GM21825 (cell line): Measurements from ENCODE around the gene IMP4.
"Not testable (repeated sequence)": the region's sequence is repeated elsewhere in the genome, so short reads cannot be mapped to it uniquely, and the experiment has no call there.

Experiments used
- ATAC-seq: cut with Tn5 transposase; IDR thresholded peaks from one replicate; pipeline ENCODE4 v1.9.1; 2021; ENCODE audit warnings: mild to moderate bottlenecking, moderate library complexity; ENCODE audit not compliant: unreplicated experiment

Gene IMP4, protein sequence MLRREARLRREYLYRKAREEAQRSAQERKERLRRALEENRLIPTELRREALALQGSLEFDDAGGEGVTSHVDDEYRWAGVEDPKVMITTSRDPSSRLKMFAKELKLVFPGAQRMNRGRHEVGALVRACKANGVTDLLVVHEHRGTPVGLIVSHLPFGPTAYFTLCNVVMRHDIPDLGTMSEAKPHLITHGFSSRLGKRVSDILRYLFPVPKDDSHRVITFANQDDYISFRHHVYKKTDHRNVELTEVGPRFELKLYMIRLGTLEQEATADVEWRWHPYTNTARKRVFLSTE

DNA sequence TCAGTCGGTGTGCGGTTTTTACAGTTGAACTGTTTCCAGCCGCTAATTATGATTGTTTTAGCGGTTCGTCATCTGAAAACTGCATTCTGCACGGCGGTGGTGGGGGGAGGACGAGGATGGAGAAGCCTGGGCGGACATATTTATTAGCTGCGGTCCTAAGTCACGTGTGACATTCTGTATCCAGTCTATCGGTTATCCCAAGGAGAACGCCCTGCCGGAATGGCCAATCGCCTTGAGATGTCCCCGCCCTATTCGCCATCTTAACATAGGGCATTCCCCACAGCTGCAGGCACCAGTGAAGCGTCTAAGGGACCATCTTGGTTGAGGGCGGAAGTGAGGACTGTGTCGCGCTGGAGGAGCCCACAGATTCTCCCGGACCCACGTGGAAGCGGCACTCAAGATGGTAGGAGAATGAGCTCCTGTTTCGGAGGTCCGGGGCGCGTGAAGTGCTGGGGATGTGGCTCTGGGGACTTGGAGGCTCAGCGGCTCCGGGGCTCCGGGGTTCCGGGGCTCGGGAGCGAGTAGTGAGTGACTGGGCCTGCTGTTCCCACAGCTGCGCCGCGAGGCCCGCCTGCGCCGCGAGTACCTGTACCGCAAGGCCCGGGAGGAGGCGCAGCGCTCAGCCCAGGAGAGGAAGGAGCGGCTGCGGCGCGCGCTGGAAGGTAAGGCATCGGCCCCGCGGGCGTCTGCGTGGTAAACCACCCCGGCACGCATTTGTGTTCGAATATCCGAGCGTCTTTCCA lies at the start of gene IMP4:
Gene IMP4 (plus strand): TSS at position 365 of the 743 bp plus-strand sequence. CDS start 36 bp downstream, at position 401.
- ATAC-seq: peak; percentile 87

DNA sequence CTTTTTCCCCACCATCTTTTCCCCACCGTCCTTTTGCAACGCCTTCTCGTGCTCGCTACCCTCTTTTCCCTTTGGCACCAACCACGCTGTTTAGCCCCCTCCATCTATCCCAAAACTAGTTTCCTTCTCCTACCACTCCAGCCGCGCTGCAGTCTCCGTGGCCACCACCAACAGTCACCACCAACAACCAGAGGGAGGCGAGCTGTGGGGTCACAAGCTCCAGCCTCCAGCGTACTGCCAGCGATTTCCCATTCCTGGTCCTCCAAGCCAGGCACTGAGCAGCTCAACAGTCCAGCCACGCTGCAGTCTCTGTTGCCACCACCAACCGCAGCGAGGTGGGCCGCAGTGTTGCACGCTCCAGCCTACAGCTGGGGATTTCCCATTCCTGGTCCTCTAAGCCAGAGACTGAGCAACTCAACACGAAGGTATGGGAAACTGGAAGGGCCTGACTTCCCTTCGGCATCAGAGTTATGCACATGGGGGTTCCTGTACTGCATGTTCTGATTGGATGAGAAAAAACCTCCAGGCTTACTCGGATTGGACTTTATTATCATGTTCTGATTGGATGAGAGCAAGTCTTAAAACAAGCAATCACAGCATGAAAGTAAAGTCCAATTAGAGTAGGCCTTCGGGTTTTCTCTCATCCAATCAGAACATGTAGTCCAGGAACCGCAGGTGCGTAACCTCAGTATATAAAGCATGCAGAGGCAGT lies 42.3 kb upstream of the IMP4 start:
- ATAC-seq: no peak

DNA sequence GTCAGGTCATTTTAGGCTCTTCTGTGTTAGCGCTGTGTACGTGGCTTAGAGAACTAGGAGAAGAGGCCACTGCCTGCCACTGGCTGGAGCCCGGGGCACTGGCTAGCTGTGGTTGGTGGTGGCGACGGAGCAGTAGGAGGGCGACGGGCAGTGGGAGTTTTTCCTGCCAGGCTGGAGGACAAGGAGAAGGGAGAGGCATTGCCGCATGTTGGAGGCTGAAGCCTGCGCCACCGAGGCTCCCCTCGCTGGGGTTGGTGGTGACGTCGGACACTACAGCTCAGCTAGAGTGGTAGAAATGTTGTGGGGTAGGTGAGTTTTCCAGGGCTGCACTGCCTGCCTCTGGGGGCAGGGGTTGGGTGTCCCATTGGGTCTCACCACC lies 41.7 kb upstream of the IMP4 start:
- no peak for ATAC-seq

DNA sequence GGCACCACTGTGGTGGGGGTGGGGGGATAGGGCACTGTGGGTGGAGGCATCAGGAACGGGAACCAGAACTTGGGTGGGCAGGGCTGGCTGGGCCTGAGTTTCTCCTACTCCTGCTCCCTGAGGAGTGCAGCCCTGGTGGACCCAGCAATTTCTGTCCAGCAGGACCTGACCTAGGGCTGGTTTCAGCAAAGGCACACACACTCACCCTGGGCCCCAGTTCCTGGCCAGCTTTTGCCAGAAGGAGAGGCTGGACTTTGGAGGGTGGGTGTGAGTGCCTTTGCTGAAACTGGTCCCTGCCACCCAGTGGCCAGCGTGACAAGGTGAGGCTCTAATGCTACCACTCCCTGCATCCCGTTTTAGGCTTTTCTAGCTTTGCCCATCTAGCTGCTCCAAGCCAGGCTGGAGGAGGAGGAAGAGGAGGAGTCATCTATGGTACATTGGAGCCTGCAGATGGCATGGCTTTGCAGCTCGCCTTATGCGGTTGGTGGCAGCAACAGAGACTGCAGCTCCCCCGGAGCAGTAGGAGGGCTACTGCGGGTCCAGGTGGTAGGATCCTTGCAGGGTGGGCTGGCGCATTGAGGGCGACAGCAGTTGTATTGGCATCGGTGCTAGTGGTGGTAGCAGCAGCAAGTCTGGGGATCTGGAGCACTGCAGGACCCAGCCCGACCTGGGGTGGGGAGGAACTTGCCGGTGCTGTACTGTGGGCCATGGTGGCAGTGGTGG lies 40.4 kb upstream of the IMP4 start:
- no peak for ATAC-seq

DNA sequence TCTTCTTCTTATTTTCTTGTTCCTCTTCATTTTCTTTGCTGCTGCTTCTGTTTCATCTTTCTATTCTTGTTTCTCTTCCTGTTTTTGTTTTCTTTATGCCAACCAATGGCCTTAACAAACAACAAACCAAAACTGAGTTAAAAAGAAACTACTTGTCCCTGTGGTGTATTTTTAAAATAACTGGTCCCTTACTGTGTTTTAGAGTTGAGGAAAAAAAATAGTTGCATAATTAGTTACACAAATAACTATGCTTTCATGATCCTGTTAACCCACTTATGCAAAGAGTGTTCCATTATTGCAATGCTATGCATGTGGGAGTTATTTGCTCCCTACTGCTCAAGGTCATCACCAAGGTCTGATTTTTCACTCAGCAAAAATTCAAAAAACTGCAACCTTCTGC lies 39.5 kb upstream of the IMP4 start:
- peak; percentile 74 for ATAC-seq

DNA sequence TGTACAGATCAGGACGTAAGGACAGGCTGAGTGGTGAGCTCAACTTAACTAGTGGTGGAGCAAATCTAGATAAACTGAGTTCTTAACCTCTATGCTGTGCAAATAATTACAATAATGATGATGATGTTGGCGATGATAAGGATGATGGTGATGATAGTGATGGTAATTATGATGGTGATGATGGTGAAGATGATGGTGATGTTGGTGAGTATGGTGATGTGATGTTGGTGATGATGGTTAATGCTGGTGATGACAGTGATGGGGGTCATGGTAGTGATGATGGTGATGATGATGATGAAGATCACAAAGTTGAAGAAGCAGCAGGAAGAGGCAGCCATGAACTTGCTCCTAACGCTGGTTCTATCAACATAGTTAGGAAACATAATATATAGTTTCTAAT lies 38.0 kb upstream of the IMP4 start:
- ATAC-seq: no peak

DNA sequence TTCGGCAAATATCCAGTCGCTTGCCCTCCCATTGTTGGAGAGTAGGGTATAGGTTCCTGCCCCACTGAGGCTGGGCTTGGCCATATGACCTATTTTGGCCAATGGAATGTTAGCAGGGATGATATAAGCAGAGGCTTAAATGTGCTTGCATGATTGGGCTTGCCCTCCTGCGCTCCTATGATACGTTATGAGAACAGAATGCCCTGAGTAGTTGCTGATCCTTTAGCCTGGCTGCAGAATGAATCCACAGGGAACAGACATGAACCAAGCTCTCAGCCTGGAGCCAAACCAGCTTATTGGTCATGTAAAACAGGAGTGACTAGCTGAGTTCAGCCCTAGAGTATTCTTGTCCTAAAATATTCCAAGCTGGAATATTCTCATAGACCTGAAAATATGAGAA lies 34.8 kb upstream of the IMP4 start:
- ATAC-seq: no peak

DNA sequence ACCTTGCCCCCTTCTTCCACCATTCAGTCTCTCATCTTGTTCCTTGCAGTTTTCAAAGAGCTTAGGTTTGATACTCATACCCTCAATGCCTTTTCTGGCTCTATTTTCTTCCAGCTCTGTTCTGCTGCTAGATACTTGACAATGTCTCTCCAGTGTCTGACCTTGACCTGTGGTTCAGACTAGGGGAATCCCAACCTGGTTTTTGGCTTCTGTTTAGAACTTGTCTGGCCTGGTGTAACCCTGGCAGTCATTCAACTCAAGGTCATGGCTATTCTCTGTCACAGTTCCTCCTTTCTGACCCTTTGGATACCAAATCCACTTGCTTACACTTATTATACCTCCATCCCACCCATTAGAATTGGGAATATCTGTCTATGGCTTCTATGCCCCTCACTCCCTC lies 31.8 kb upstream of the IMP4 start:
- no peak for ATAC-seq

DNA sequence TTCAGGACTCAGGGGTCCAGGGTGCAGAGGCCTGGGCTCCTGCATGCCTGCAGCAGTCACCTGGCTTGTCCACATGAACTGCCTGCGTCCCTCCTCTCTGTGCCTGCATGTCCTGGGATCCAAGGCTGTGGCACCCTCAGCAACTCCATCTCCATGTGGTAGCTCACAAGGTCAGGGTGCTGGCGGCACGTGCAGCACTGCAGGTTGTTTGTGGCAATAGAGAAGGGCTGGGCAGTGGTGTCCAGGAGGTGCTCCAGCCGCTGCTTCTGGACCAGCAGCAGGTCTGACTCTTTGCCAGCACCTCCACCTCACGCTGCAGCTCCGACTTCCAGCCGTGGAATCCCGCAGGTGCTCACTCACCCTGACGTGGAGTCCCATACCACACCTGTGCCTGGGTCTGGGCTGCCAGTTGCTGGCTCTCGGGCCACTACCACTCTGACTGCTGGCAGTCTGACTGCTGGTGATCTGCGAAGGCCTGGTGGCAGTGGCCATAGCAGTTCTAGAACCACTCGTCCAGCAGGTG lies 28.8 kb upstream of the IMP4 start:
- no peak for ATAC-seq

DNA sequence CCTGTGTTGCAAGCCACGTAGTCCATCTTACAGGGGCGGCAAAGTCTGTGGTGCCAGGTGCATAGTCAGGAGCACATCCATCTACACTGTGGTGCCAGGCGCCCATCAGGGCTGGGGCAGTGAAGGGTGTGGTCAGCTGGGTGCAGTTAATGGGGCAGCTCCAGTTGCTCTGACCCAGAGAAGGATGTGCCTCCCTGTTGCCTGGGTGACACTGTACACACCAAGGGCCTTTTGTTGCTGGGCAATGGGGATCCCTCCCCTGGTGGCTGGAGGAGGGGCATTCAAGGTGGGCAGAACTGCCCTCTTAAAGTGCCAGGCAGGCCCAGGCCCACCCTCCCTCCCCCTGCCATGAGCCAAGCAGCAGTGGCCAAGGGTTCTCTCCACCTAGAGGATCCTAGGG lies 28.3 kb upstream of the IMP4 start:
- ATAC-seq: no peak

DNA sequence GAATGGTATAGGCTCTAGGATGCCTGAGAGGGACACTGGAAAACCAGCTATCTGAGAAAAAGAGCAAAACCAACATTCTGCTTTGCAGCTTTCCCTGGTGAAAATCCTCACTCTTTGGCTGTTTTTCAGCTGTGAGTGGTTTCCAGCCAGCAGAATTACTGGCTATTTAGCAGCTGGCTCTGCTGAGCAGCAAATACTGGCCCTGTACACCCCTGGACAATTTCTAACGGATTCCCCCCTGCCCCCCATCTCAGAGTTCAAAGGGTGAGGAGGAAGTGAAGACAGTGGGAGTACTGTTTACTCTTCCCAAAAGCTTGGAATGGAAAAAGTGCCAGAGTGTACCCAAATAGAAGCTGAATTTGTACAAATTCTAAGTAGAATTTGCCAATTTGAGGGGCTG lies 26.1 kb upstream of the IMP4 start:
- no peak for ATAC-seq

DNA sequence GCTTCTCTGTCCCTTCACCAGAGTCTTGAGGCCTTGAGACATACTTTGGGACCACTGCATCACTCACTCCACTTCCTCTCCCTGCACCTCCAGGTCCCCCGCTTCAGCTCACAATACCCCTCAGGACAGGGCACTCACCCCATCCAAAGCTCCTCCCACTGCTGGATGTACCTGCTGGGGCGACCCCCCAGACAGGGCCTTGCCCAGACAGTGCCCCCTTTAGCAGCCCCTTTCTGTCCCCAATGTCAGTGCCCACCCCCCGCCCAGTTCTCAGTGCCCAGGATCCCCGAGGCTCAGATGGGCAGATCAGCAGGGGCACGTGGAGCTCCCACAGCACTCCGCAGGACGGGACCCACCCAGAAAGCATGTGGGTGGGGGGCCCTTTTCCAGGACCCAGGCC lies 23.8 kb upstream of the IMP4 start:
- no peak for ATAC-seq

DNA sequence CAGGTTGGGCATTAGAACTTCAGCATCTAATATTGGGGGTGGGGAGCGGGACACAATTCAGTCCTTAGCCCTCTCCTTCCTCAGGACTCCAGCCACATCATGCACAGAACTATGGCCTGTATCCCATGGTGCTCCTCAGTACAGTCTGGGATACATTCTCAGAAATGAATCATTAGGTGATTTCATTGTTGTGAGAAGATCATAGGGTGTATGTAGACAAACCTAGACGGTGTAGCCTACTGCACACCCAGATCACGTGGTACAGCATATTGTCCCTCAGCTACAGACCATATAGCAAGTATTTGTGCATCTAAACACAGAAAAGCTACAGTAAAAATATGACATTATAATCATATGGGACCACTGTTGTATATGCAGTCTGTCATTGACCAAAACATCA lies 23.2 kb upstream of the IMP4 start:
- no peak for ATAC-seq

DNA sequence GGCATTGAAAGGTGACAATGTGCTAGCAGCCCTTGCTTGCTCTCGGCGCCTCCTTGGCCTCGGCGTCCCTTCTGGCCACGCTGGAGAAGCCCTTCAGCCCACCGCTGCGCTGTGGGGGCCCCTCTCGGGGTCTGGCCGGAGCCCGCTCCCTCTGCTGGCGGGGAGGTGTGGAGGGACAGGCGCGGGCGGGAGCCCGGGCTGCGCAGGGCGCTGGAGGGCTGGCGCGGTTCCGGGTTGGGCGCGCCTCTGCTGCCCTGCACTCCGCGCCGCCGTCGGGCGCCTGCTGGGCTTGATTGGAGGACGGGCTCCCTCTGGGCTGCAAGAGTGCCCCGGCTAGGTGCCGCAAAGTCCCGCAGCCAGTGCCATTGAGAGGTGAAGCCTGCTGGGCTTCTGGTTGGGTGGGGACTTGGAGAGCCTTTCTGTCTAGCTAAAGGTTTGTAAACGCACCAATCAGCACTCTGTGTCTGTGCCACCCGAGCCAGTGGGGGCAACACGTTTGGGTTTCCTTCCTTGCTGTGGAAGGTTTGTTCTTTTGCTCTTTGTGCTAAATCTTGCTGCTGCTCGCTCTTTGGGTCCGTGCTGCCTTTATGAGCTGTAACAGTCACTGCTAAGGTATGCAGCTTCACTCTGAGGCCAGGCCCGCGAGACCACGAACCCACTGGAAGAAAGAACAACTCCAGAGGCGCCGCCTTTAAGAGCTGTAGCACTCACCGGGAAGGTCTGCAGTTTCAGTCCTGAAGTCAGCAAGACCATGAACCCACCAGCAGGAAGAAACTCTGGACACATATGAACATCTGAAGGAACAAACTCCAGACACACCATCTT lies 14.8 kb upstream of the IMP4 start:
- ATAC-seq: no peak

DNA sequence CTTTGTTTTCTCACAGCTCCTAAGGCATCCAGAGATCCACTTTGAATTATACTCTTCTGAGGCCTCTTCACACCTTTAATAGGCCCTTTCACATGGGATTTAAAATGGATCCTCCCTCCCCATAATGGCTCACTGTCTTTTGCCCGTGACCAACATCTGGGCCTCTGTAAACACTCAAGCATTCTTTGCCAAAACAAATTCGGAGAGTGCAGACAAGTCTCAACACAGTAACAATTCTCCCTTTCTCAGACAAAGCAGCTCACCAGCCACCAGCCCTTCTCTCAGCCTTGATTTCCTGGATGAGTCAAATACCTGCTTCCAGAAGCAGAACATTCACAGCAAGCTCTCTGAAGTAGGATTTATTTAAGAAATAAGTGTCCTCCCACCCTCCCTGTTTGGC lies 14.0 kb upstream of the IMP4 start:
- ATAC-seq: no peak

DNA sequence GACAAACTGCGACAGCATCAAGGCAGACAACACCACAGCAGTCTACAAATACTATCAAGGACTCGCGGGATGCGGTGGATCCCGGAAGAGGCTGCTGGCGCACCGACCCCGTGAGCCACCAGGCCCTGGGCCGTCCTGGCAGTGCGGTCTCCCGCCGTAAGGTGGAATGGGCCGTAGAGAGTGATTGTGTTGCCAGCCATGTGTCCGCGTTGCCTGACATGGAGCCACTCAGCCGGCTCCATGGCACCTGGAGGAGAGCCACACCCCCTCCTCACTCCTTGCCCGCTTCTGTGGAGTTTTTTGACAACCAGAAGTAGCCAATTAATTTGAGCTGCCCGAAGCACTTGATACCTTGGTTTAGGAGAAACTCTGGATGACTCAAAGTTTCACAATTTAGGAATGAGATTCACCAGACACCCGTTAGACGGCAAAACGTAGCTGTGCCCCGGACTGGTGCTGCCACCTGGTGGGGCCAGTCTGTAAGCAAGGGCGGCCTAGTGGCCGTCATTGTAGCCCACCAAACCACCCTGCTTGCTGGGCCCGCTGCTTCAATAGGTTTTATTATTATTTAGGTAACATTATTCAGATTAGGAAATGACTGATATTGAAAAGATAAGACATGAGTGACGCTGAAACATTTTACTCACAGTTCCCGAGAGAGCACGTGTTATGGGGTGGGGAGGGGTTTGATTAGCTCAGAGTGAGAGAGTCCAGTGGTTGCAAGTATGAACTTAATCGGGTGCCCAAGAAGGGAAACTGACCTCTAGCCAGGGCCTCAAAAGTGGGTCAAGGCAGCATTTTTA lies 10.2 kb upstream of the IMP4 start:
- ATAC-seq: peak; percentile 78

DNA sequence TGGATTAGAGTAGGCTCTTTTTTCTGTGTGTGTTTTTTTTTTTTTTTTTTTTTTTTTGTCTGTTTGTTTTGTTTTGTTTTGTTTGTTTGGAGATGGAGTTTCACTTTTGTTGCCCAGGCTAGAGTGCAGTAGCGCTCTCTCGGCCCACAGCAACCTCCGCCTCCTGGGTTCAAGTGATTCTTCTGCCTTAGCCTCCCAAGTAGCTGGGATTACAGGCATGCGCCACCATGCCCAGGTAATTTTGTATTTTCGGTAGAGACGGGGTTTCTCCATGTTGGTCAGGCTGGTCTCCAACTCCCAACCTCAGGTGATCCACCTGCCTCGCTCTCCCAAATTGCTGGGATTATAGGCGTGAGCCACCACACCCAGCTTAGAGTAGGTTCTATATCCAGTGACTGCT lies 9.4 kb upstream of the IMP4 start:
- not testable (repeated sequence) for ATAC-seq

DNA sequence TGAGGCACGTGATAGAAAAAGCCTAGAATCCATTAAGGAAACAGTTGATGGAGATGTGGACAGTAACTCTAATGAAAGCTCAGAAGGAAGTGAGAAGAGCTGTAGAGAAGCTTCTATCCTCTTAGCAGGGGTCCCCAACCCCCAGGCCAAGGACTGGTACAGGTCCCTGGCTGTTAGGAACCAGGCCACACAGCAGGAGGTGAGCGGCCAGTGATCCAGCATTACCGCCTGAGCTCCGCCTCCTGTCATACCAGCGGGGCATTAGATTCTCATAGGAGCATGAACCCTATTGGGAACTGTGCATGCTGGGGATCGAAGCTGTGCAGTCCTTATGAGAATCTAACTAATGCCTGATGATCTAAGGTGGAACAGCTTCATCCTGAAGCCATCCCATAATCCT lies 8.7 kb upstream of the IMP4 start:
- ATAC-seq: no peak

DNA sequence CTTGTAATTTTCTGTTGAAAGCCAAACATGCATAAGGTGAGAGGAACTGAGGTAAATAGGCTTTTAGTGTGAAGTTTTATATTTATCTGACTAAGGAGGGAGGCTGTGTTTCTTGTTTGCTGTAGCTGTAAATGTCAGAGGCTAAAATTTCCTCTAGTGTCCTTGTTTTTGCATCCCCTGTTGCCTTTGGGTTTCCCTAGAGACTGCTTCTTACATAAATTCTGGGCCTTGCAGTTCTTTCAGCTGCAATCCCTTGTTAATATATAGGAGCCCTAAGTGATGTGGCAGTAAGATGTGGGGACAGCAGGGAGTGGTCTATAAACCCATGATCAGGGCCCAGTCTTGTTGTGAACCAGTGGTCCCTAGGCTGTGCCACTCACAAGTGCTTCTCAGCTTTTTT lies 7.5 kb upstream of the IMP4 start:
- ATAC-seq: no peak
